HCT116 (cell line): Measurements from ENCODE around the gene NARS2. TPM values are rescaled to one million over a fixed set of nuclear protein-coding genes. Genes with fewer than 3 reads are reported as not detected.

Experiments
- ATAC-seq: fragments of 200-7000 bp; cut with Tn5 transposase; 2 replicates; pipeline ENCODE4 v1.9.1; 2020; ENCODE audit warnings: mild to moderate bottlenecking, moderate library complexity
- BruUV-seq: library from RNA; stranded (reverse); fragments of 400-500 nt; replicated peaks from 2 replicates; lab custom pipeline; 2021; lab: Mats Ljungman, UMichigan
- CTCF ChIA-PET: fragments of 300-600 bp; sonication (Branson Sonifier 250); formaldehyde crosslinking; loops from one replicate; lab custom pipeline; 2021; ENCODE audit warnings: antibody characterized with exemption; lab: Charles Lee
- POLR2A ChIA-PET: fragments of 300-600, 350-600 bp; sonication (Branson Sonifier 250); formaldehyde crosslinking; loops from one replicate; lab custom pipeline; 2021; ENCODE audit warnings: antibody characterized with exemption; lab: Charles Lee
- RAD21 ChIA-PET, 2 experiments: fragments of 300-600 bp; sonication (Branson Sonifier 250); formaldehyde crosslinking; loops; one replicate each; lab custom pipeline; 2023; ENCODE audit warnings: low total read pairs in 2 of 2; ENCODE audit not compliant: uncharacterized antibody in 2 of 2, unreplicated experiment in 2 of 2, low non-redundant PET in 1 of 2; lab: Charles Lee
- DNase-seq: peaks from one replicate; pipeline ENCODE4 v3.0.0-alpha.2; 2010; ENCODE audit warnings: low read depth, low spot score
- H2AFZ ChIP-seq: fragments of 200-600 bp; shearing (Covaris generic), sonication (generic); 2 replicates; pipeline ENCODE4 v1.6.1; 2017; ENCODE audit warnings: low read depth, mixed run types, mixed read lengths, antibody characterized with exemption, low read length; ENCODE audit not compliant: poor library complexity, severe bottlenecking
- H3K27ac ChIP-seq: 2 replicates; pipeline ENCODE4 v1.5.1; 2012; ENCODE audit warnings: low read depth, low read length
- H3K27me3 ChIP-seq: fragments of 200-600 bp; sonication (generic); 2 replicates; pipeline ENCODE4 v1.6.1; 2016; ENCODE audit warnings: mixed run types, low read length, mixed read lengths; ENCODE audit not compliant: insufficient read depth
- H3K36me3 ChIP-seq, 2 experiments: fragments of 200-500 bp in 1 of 2; fragments of 200-600 bp in 1 of 2; sonication (Bioruptor generic) in 1 of 2; sonication (generic) in 1 of 2; 2 replicates each; pipeline versions ENCODE4 v1.5.1 to v1.6.1; 2014 to 2016; ENCODE audit warnings: low read length in 2 of 2, inconsistent platforms in 1 of 2, mixed read lengths in 1 of 2, mixed run types in 1 of 2; ENCODE audit not compliant: insufficient read depth in 2 of 2, control insufficient read depth in 1 of 2
- H3K4me1 ChIP-seq, 2 experiments: fragments of 200-600 bp in 1 of 2; sonication (generic) in 1 of 2; 2 replicates each; pipeline versions ENCODE4 v1.5.1 to v1.6.1; 2012 to 2017; ENCODE audit warnings: low read length in 2 of 2, inconsistent platforms in 1 of 2, mild to moderate bottlenecking in 1 of 2, mixed read lengths in 1 of 2, mixed run types in 1 of 2, moderate library complexity in 1 of 2; ENCODE audit not compliant: insufficient read depth in 2 of 2, control insufficient read depth in 1 of 2
- H3K4me2 ChIP-seq: fragments of 200-600 bp; sonication (generic); 2 replicates; pipeline ENCODE4 v1.6.1; 2017; ENCODE audit warnings: mixed run types, low read length, mixed read lengths
- H3K4me3 ChIP-seq, 2 experiments: fragments of 200-600 bp in 1 of 2; sonication (generic) in 1 of 2; replicated peaks in 1 of 2; 2 replicates each; pipeline ENCODE4 v1.5.1; 2011 to 2016; ENCODE audit warnings: low read length in 2 of 2, control low read depth in 1 of 2, low read depth in 1 of 2, mild to moderate bottlenecking in 1 of 2, mixed read lengths in 1 of 2, mixed run types in 1 of 2
- H3K79me2 ChIP-seq: fragments of 200-600 bp; sonication (generic); 2 replicates; pipeline ENCODE4 v1.6.1; 2017; ENCODE audit warnings: mild to moderate bottlenecking, mixed run types, low read length, moderate library complexity, mixed read lengths; ENCODE audit not compliant: insufficient read depth
- H3K9ac ChIP-seq: fragments of 200-600 bp; sonication (generic); 2 replicates; pipeline ENCODE4 v1.6.1; 2016; ENCODE audit warnings: low read length, mixed read lengths
- H3K9me2 ChIP-seq: fragments of 200-600 bp; sonication (generic), shearing (Covaris generic); 2 replicates; pipeline ENCODE4 v1.6.1; 2017; ENCODE audit warnings: mixed run types, mild to moderate bottlenecking, moderate library complexity; ENCODE audit not compliant: insufficient read depth
- H3K9me3 ChIP-seq, 2 experiments: fragments of 200-500 bp in 1 of 2; fragments of 200-600 bp in 1 of 2; sonication (Bioruptor generic) in 1 of 2; sonication (generic) in 1 of 2; 2 replicates each; pipeline ENCODE4 v1.6.1; 2014 to 2017; ENCODE audit warnings: low read length in 2 of 2, mixed read lengths in 2 of 2, inconsistent platforms in 1 of 2, low read depth in 1 of 2, mild to moderate bottlenecking in 1 of 2, mixed run types in 1 of 2, moderate library complexity in 1 of 2; ENCODE audit not compliant: control insufficient read depth in 1 of 2, insufficient read depth in 1 of 2
- H4K20me1 ChIP-seq: fragments of 200-600 bp; sonication (generic), shearing (Covaris generic); 2 replicates; pipeline ENCODE4 v1.6.1; 2017; ENCODE audit warnings: mixed run types, mild to moderate bottlenecking, moderate library complexity; ENCODE audit not compliant: insufficient read depth
- CBX3 ChIP-seq: IDR thresholded peaks from 2 replicates; pipeline ENCODE4 v1.6.1; 2012; ENCODE audit warnings: low read depth
- CEBPB ChIP-seq: IDR thresholded peaks from 2 replicates; pipeline ENCODE4 v1.6.1; 2012; ENCODE audit warnings: low read depth
- EZH2 ChIP-seq: fragments of 200-600 bp; sonication (generic); IDR thresholded peaks from 2 replicates; pipeline ENCODE4 v1.6.1; 2017; ENCODE audit warnings: antibody characterized with exemption, mixed run types
- FOSL1 ChIP-seq: IDR thresholded peaks from 2 replicates; pipeline ENCODE4 v1.6.1; 2012; ENCODE audit warnings: low read depth
- JUND ChIP-seq: IDR thresholded peaks from 2 replicates; pipeline ENCODE4 v1.6.1; 2012
- POLR2A ChIP-seq: IDR thresholded peaks from 2 replicates; pipeline ENCODE4 v1.7.0; 2011; ENCODE audit warnings: borderline replicate concordance; ENCODE audit not compliant: insufficient read depth, insufficient read length; ENCODE audit errors: extremely low read depth
- POLR2AphosphoS5 ChIP-seq: IDR thresholded peaks from 2 replicates; pipeline ENCODE4 v1.6.1; 2011; ENCODE audit warnings: mild to moderate bottlenecking, low read depth, low read length, moderate library complexity
- RAD21 ChIP-seq: IDR thresholded peaks from 2 replicates; pipeline ENCODE4 v1.6.1; 2012; ENCODE audit warnings: low read depth, mild to moderate bottlenecking
- SIN3A ChIP-seq: IDR thresholded peaks from 2 replicates; pipeline ENCODE4 v1.6.1; 2012; ENCODE audit warnings: low read depth
- SP1 ChIP-seq: IDR thresholded peaks from 2 replicates; pipeline ENCODE4 v1.6.1; 2012; ENCODE audit warnings: low read depth
- SRF ChIP-seq: IDR thresholded peaks from 2 replicates; pipeline ENCODE4 v1.6.1; 2012; ENCODE audit warnings: low read depth
- YY1 ChIP-seq: IDR thresholded peaks from 2 replicates; pipeline ENCODE4 v1.6.1; 2011; ENCODE audit warnings: low read length, low read depth, moderate library complexity, mild to moderate bottlenecking; ENCODE audit not compliant: insufficient replicate concordance; ENCODE audit errors: extremely low read depth
- ZNF274 ChIP-seq: fragments of 200-500 bp; sonication (Bioruptor generic); IDR thresholded peaks from 2 replicates; pipeline ENCODE4 v1.6.1; 2014; ENCODE audit warnings: mild to moderate bottlenecking, low read depth, low read length, inconsistent platforms
- intact Hi-C: fragments of 100-400 bp; cut with micrococcal nuclease; formaldehyde crosslinking; loops from 2 replicates; pipeline ENCODE4 v1.10.0; 2022
- total RNA-seq: library from RNA; stranded (reverse); gene quantifications from one replicate; pipeline ENCODE4 v1.2.1, GENCODE V29; 2021; ENCODE audit not compliant: unreplicated experiment
- TF ChIP-seq, protein P1 (sequence below): IDR thresholded peaks from 2 replicates; pipeline ENCODE4 v1.6.1; 2011; ENCODE audit warnings: mild to moderate bottlenecking, low read length, moderate library complexity; ENCODE audit not compliant: insufficient replicate concordance; ENCODE audit errors: extremely low read depth
- TF ChIP-seq, protein P2 (sequence below): IDR thresholded peaks from 2 replicates; pipeline ENCODE4 v1.6.1; 2012
- TF ChIP-seq, protein P3 (sequence below): IDR thresholded peaks from 2 replicates; pipeline ENCODE4 v1.6.1; 2012; ENCODE audit warnings: low read depth

NARS2 gene
- total RNA-seq, 1 experiment from 2014 or later: 26.0 TPM

DNA sequence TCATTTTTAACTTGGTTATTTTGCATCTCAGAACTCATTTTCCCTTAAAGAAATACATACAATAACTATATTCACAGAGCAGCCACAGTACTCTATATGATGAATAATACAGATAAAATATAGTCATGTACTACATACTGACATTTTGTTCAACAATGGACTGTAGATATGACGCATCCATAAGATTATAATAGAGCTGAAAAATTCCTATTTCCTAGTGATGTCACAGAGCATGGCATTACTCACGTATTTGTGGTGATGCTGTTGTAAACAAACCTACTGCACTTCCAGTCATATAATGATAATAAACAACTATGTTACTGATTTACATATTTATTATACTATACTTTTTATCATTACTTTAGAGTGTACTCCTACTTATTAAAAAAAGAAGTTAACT lies 38.7 kb downstream of the NARS2 start:
- ChIA-PET RAD21 (no interaction called here), CTCF (interaction anchor here (0.8 kb wide), 1 partner anchor 308 kb away, joined by 3 read pairs; no protein-coding TSS in a partner anchor)
- intact Hi-C loops: no loop called here
- H3K79me2 ChIP-seq: 0 out of 2 replicates have a peak, but pooled peaks cover 3% of the 10 kb centered on the region
- ATAC-seq: no peak
- no peak overlapping the region for H3K9ac ChIP-seq
- no peak for DNase-seq
- H3K9me2 ChIP-seq: no peaks in the 10 kb centered on the region
- H3K27me3 ChIP-seq: no peaks in the 10 kb centered on the region
- BruUV-seq: no TSS peak
- no peaks in the 10 kb centered on the region for H3K9me3 ChIP-seq
- no peaks in the 10 kb centered on the region; a peak in 1 of 4 replicates for H3K36me3 ChIP-seq
- no peak overlapping the region for H3K4me2 ChIP-seq
- H4K20me1 ChIP-seq: no peaks in the 10 kb centered on the region
- H3K4me1 ChIP-seq: no peaks in the 10 kb centered on the region
- no peak overlapping the region for H2AFZ ChIP-seq
- H3K4me3 ChIP-seq: no peak overlapping the region
- no peak overlapping the region for H3K27ac ChIP-seq
- TF ChIP-seq, protein P1, sequence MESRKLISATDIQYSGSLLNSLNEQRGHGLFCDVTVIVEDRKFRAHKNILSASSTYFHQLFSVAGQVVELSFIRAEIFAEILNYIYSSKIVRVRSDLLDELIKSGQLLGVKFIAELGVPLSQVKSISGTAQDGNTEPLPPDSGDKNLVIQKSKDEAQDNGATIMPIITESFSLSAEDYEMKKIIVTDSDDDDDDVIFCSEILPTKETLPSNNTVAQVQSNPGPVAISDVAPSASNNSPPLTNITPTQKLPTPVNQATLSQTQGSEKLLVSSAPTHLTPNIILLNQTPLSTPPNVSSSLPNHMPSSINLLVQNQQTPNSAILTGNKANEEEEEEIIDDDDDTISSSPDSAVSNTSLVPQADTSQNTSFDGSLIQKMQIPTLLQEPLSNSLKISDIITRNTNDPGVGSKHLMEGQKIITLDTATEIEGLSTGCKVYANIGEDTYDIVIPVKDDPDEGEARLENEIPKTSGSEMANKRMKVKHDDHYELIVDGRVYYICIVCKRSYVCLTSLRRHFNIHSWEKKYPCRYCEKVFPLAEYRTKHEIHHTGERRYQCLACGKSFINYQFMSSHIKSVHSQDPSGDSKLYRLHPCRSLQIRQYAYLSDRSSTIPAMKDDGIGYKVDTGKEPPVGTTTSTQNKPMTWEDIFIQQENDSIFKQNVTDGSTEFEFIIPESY: no peak
- TF ChIP-seq SRF (no peak), ZNF274 (no peak), SP1 (no peak), CBX3 (no peak), POLR2A (no peak), YY1 (no peak)
- TF ChIP-seq, protein P2, sequence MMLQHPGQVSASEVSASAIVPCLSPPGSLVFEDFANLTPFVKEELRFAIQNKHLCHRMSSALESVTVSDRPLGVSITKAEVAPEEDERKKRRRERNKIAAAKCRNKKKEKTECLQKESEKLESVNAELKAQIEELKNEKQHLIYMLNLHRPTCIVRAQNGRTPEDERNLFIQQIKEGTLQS: no peak
- TF ChIP-seq, all 23 proteins: peak for 0
- POLR2A ChIA-PET: no interaction called here

DNA sequence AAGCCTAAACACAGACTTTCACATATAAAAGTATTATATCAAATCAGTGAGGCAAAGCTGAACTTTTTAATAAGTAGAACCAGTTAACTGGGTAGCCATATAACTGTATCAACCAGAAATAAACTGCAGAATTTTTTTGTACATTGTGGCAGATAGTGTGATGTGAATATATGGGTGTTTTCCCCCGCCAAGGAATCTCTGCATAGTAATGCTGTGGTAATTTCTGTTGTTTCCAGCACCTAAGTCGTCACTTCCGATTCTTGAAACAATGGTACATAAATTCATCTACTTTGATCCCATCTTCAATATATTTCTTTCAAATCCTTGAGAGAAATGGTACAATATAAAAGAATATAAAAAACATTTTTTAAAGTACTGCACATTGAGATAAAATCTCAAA lies 39.6 kb downstream of the NARS2 start:
- no peaks in the 10 kb centered on the region for H4K20me1 ChIP-seq
- no peak overlapping the region for H2AFZ ChIP-seq
- no peak overlapping the region for H3K4me2 ChIP-seq
- H3K36me3 ChIP-seq: no peaks in the 10 kb centered on the region; a peak in 1 of 4 replicates
- ATAC-seq (no peak), DNase-seq (no peak)
- H3K9me2 ChIP-seq: no peaks in the 10 kb centered on the region
- ChIA-PET RAD21 (no interaction called here), CTCF (no interaction called here), POLR2A (no interaction called here)
- no peaks in the 10 kb centered on the region for H3K4me1 ChIP-seq
- H3K9ac ChIP-seq: no peak overlapping the region
- intact Hi-C loops: no loop called here
- no TSS peak for BruUV-seq
- 0 out of 2 replicates have a peak, but pooled peaks cover 3% of the 10 kb centered on the region for H3K79me2 ChIP-seq
- H3K9me3 ChIP-seq: no peaks in the 10 kb centered on the region
- no peak overlapping the region for H3K27ac ChIP-seq
- no peaks in the 10 kb centered on the region for H3K27me3 ChIP-seq
- H3K4me3 ChIP-seq: no peak overlapping the region
- TF ChIP-seq YY1 (no peak), RAD21 (no peak), EZH2 (no peak), POLR2AphosphoS5 (no peak), JUND (no peak), POLR2A (no peak), SIN3A (no peak), CEBPB (no peak), FOSL1 (no peak)
- TF ChIP-seq, protein P3, sequence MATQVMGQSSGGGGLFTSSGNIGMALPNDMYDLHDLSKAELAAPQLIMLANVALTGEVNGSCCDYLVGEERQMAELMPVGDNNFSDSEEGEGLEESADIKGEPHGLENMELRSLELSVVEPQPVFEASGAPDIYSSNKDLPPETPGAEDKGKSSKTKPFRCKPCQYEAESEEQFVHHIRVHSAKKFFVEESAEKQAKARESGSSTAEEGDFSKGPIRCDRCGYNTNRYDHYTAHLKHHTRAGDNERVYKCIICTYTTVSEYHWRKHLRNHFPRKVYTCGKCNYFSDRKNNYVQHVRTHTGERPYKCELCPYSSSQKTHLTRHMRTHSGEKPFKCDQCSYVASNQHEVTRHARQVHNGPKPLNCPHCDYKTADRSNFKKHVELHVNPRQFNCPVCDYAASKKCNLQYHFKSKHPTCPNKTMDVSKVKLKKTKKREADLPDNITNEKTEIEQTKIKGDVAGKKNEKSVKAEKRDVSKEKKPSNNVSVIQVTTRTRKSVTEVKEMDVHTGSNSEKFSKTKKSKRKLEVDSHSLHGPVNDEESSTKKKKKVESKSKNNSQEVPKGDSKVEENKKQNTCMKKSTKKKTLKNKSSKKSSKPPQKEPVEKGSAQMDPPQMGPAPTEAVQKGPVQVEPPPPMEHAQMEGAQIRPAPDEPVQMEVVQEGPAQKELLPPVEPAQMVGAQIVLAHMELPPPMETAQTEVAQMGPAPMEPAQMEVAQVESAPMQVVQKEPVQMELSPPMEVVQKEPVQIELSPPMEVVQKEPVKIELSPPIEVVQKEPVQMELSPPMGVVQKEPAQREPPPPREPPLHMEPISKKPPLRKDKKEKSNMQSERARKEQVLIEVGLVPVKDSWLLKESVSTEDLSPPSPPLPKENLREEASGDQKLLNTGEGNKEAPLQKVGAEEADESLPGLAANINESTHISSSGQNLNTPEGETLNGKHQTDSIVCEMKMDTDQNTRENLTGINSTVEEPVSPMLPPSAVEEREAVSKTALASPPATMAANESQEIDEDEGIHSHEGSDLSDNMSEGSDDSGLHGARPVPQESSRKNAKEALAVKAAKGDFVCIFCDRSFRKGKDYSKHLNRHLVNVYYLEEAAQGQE: no peak
- TF ChIP-seq, protein P2: no peak
